ENCODE data around the gene GRM6. TPM values are rescaled to one million over a fixed set of nuclear protein-coding genes. Genes with fewer than 3 reads are reported as not detected.

GRM6 gene
- total RNA-seq, 1 experiment from 2014 or later = not detected

DNA sequence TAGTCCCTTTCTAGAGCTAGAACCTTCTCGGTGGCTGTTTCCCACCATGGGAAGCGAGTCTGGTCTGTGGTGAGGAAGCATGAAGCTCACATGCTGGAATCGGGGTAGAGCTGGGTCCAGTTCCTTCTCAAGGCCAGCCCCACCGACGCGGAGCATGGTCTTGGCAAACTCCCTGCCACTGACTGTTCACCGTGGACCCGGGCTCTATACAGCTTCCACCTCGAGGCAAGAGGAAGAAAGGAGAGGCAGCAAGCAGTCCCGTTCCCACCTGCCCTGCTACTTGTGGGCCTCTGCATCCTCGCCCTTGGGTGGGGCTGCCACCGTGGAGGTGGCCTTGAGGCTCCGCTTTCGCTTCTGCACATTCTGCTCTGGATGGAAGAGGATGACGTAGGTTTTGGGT lies 13.7 kb downstream of the GRM6 start:
- ChIA-PET POLR2A (ENCODE audit: unreplicated experiment) (no interaction called here), CTCF (no interaction called here)
- no peak overlapping the region for H3K4me2 ChIP-seq
- no peaks in the 10 kb centered on the region for H3K36me3 ChIP-seq (ENCODE audit: low read depth)
- no peak overlapping the region for H3K4me3 ChIP-seq
- no peak overlapping the region for H3K27ac ChIP-seq
- intact Hi-C loops (cut with micrococcal nuclease; ENCODE audit: unreplicated experiment) = no loop called here
- TF ChIP-seq CTCF (conservative IDR thresholded peaks at IDR 0.05) = no peak
- no peak for TF ChIP-seq EZH2 (IDR thresholded peaks at IDR 0.05; ENCODE audit: low read depth)
- H4K20me1 ChIP-seq (ENCODE audit: insufficient read depth) = no peaks in the 10 kb centered on the region
- no peak overlapping the region for H2AFZ ChIP-seq
- H3K4me1 ChIP-seq (replicated peaks; ENCODE audit: insufficient read depth) = no peaks in the 10 kb centered on the region
- no peaks in the 10 kb centered on the region for H3K79me2 ChIP-seq (ENCODE audit: low read depth)
- H3K9me3 ChIP-seq (ENCODE audit: insufficient read depth, low read depth) = 0 out of 2 replicates have a peak, but pooled peaks cover 4% of the 10 kb centered on the region
- peaks cover 66% of the 10 kb centered on the region for H3K27me3 ChIP-seq (ENCODE audit: insufficient read depth, low read depth)
- DNase-seq = no peak
- no peaks in the 10 kb centered on the region for H3F3A ChIP-seq (ENCODE audit: insufficient read depth, low read depth)
- no peaks in the 10 kb centered on the region for H3K9me2 ChIP-seq (ENCODE audit: insufficient read depth)
- no TSS peak for BruUV-seq (replicated peaks)

GRCh38 chr5:178965465-178966055 lies 29.6 kb downstream of the GRM6 start:
- no TSS peak for BruUV-seq (replicated peaks)
- no peaks in the 10 kb centered on the region for H3K9me2 ChIP-seq (ENCODE audit: insufficient read depth)
- POLR2A ChIA-PET (ENCODE audit: unreplicated experiment) = no interaction called here
- no peak overlapping the region for H3K4me2 ChIP-seq
- no peaks in the 10 kb centered on the region for H3K36me3 ChIP-seq (ENCODE audit: low read depth)
- CTCF ChIA-PET = no interaction called here
- no peak overlapping the region for H2AFZ ChIP-seq
- no peak for DNase-seq
- TF ChIP-seq CTCF (conservative IDR thresholded peaks at IDR 0.05) = no peak
- TF ChIP-seq EZH2 (IDR thresholded peaks at IDR 0.05; ENCODE audit: low read depth) = no peak
- H3K4me3 ChIP-seq = no peak overlapping the region
- H3K27me3 ChIP-seq (ENCODE audit: insufficient read depth, low read depth) = 0 out of 2 replicates have a peak, but pooled peaks cover 3% of the 10 kb centered on the region
- no peaks in the 10 kb centered on the region for H3K4me1 ChIP-seq (replicated peaks; ENCODE audit: insufficient read depth)
- intact Hi-C loops (cut with micrococcal nuclease; ENCODE audit: unreplicated experiment) = no loop called here
- H4K20me1 ChIP-seq (ENCODE audit: insufficient read depth) = no peaks in the 10 kb centered on the region
- H3F3A ChIP-seq (ENCODE audit: insufficient read depth, low read depth) = no peaks in the 10 kb centered on the region
- H3K9me3 ChIP-seq (ENCODE audit: insufficient read depth, low read depth) = peaks cover 13% of the 10 kb centered on the region; the same call in 1 of the 2 replicates
- H3K79me2 ChIP-seq (ENCODE audit: low read depth) = no peaks in the 10 kb centered on the region
- no peak overlapping the region for H3K27ac ChIP-seq

- Histone ChIP-seq H3K9me2 (ENCODE audit: insufficient read depth) (no peaks in the 10 kb centered on the region), H3K9me3 (ENCODE audit: insufficient read depth, low read depth) (peaks cover 7% of the 10 kb centered on the region; the same call in 1 of the 2 replicates), H3K4me1 (replicated peaks; ENCODE audit: insufficient read depth) (no peaks in the 10 kb centered on the region), H3K36me3 (ENCODE audit: low read depth) (no peaks in the 10 kb centered on the region), H3K27me3 (ENCODE audit: insufficient read depth, low read depth) (peaks cover 9% of the 10 kb centered on the region), H3F3A (ENCODE audit: insufficient read depth, low read depth) (no peaks in the 10 kb centered on the region), H4K20me1 (ENCODE audit: insufficient read depth) (no peaks in the 10 kb centered on the region), H3K79me2 (ENCODE audit: low read depth) (no peaks in the 10 kb centered on the region), H3K27ac (no peak overlapping the region), H3K4me3 (no peak overlapping the region), H2AFZ (no peak overlapping the region), H3K4me2 (no peak overlapping the region)
- ChIA-PET POLR2A (ENCODE audit: unreplicated experiment) (no interaction called here), CTCF (no interaction called here)
- TF ChIP-seq CTCF (conservative IDR thresholded peaks at IDR 0.05) (no peak), EZH2 (IDR thresholded peaks at IDR 0.05; ENCODE audit: low read depth) (no peak)
- intact Hi-C loops (cut with micrococcal nuclease; ENCODE audit: unreplicated experiment) = no loop called here
- DNase-seq = no peak
- no TSS peak for BruUV-seq (replicated peaks)
Measured at GRCh38 chr5:178941361-178941760, 53.8 kb downstream of the GRM6 start.
